ENCODE data around the gene NNMT.

NNMT gene

GRCh38 chr11:114263513-114264170, 32.6 kb upstream of the NNMT start:
- DNase-seq: no peak

- no peak for DNase-seq
These were observed 31.8 kb upstream of the NNMT start for GRCh38 chr11:114264381-114264780.

GRCh38 chr11:114265122-114265878, 30.9 kb upstream of the NNMT start:
- no peak for DNase-seq

- no peak for DNase-seq
These were observed 26.7 kb upstream of the NNMT start for GRCh38 chr11:114269498-114269897.

GRCh38 chr11:114270531-114271270, 25.5 kb upstream of the NNMT start:
- DNase-seq: no peak

GRCh38 chr11:114271316-114271715, 24.9 kb upstream of the NNMT start:
- DNase-seq: no peak

- DNase-seq: no peak
These were observed 23.9 kb upstream of the NNMT start for GRCh38 chr11:114272311-114272710.

GRCh38 chr11:114273071-114273470, 23.1 kb upstream of the NNMT start:
- no peak for DNase-seq

- no peak for DNase-seq
These were observed 22.1 kb upstream of the NNMT start for GRCh38 chr11:114273890-114274635.

GRCh38 chr11:114274637-114275036, 21.6 kb upstream of the NNMT start:
- DNase-seq: no peak

GRCh38 chr11:114275280-114275679, 20.9 kb upstream of the NNMT start:
- DNase-seq: no peak

GRCh38 chr11:114276077-114276476, 20.1 kb upstream of the NNMT start:
- no peak for DNase-seq

- no peak for DNase-seq
These were observed 18.4 kb upstream of the NNMT start for GRCh38 chr11:114277637-114278341.

- no peak for DNase-seq
These were observed 17.7 kb upstream of the NNMT start for GRCh38 chr11:114278342-114279065.

- peak; percentile 45 for DNase-seq
These were observed 16.2 kb upstream of the NNMT start for GRCh38 chr11:114279792-114280546.

GRCh38 chr11:114280696-114281095, 15.5 kb upstream of the NNMT start:
- DNase-seq: peak; percentile 95

- no peak for DNase-seq
These were observed 14.7 kb upstream of the NNMT start for GRCh38 chr11:114281388-114281956.

- no peak for DNase-seq
These were observed 13.7 kb upstream of the NNMT start for GRCh38 chr11:114282488-114282887.

GRCh38 chr11:114283422-114283821, 12.8 kb upstream of the NNMT start:
- DNase-seq: no peak

GRCh38 chr11:114284021-114284420, 12.2 kb upstream of the NNMT start:
- peak; percentile 45 for DNase-seq

- no peak for DNase-seq
These were observed 11.3 kb upstream of the NNMT start for GRCh38 chr11:114284914-114285313.

Measured in DMS53 (cell line).